Progenitor cell of endocrine pancreas (in vitro differentiated cells): ENCODE data around the gene C5orf58. TPM values are rescaled to one million over a fixed set of nuclear protein-coding genes. Genes with fewer than 3 reads are reported as not detected.

ENCODE experiments used
- DNase-seq: peaks from one replicate; pipeline ENCODE4 v3.0.0; 2021; ENCODE audit warnings: low spot score; ENCODE audit not compliant: unreplicated experiment
- H3K27ac Mint-ChIP-seq: 2 replicates; pipeline ENCODE4 v1.8.0; 2021; ENCODE audit warnings: mild to moderate bottlenecking, moderate library complexity, mixed read lengths
- H3K27me3 Mint-ChIP-seq: 2 replicates; pipeline ENCODE4 v1.8.0; 2021; ENCODE audit warnings: mixed read lengths
- H3K36me3 Mint-ChIP-seq: 2 replicates; pipeline ENCODE4 v1.8.0; 2022; ENCODE audit warnings: mixed read lengths; ENCODE audit not compliant: insufficient read depth
- H3K4me1 Mint-ChIP-seq: 2 replicates; pipeline ENCODE4 v1.8.0; 2021; ENCODE audit warnings: low read depth, mixed read lengths
- H3K4me3 Mint-ChIP-seq: 2 replicates; pipeline ENCODE4 v1.8.0; 2021; ENCODE audit warnings: low read depth, mild to moderate bottlenecking, moderate library complexity, mixed read lengths
- H3K9me3 Mint-ChIP-seq: 2 replicates; pipeline ENCODE4 v1.8.0; 2021; ENCODE audit warnings: low read depth, mixed read lengths
- CTCF ChIP-seq: fragments of 200-600 bp; sonication (generic); IDR thresholded peaks from one replicate; pipeline ENCODE4 v1.5.0; 2021; ENCODE audit warnings: antibody characterized with exemption, mild to moderate bottlenecking; ENCODE audit not compliant: unreplicated experiment
- total RNA-seq: library from RNA; stranded (reverse); gene quantifications from 2 replicates; pipeline ENCODE4 v1.2.1, GENCODE V29; 2021

The C5orf58 gene
- total RNA-seq, 1 donor from 2014 or later, result not detected

- H3K36me3 Mint-ChIP-seq, result no peaks in the 10 kb centered on the region
- peaks cover 36% of the 10 kb centered on the region for H3K27me3 Mint-ChIP-seq
- TF ChIP-seq CTCF, result no peak
- H3K9me3 Mint-ChIP-seq, result peaks cover 14% of the 10 kb centered on the region
- H3K27ac Mint-ChIP-seq, result no peak overlapping the region
- no peaks in the 10 kb centered on the region for H3K4me1 Mint-ChIP-seq
- no peak for DNase-seq
- H3K4me3 Mint-ChIP-seq, result no peak overlapping the region
Measured at GRCh38 chr5:170288151-170288550, 55.4 kb downstream of the C5orf58 start.

GRCh38 chr5:170288551-170288950 lies 55.8 kb downstream of the C5orf58 start:
- Mint-ChIP-seq H3K4me3 (no peak overlapping the region), H3K36me3 (no peaks in the 10 kb centered on the region), H3K27me3 (peaks cover 33% of the 10 kb centered on the region), H3K9me3 (peaks cover 14% of the 10 kb centered on the region), H3K27ac (no peak overlapping the region), H3K4me1 (no peaks in the 10 kb centered on the region)
- no peak for DNase-seq
- no peak for TF ChIP-seq CTCF

- no peak for DNase-seq
- no peak for TF ChIP-seq CTCF
- Mint-ChIP-seq H3K27me3 (peaks cover 29% of the 10 kb centered on the region), H3K4me3 (no peak overlapping the region), H3K27ac (no peak overlapping the region), H3K4me1 (no peaks in the 10 kb centered on the region), H3K9me3 (peaks cover 14% of the 10 kb centered on the region), H3K36me3 (no peaks in the 10 kb centered on the region)
Measured at GRCh38 chr5:170289121-170289520, 56.3 kb downstream of the C5orf58 start.

GRCh38 chr5:170289764-170290163 lies 57.0 kb downstream of the C5orf58 start:
- peaks cover 31% of the 10 kb centered on the region for H3K27me3 Mint-ChIP-seq
- no peak for TF ChIP-seq CTCF
- H3K9me3 Mint-ChIP-seq, result peaks cover 10% of the 10 kb centered on the region
- no peak for DNase-seq
- H3K36me3 Mint-ChIP-seq, result no peaks in the 10 kb centered on the region
- no peak overlapping the region for H3K4me3 Mint-ChIP-seq
- H3K27ac Mint-ChIP-seq, result no peak overlapping the region
- H3K4me1 Mint-ChIP-seq, result no peaks in the 10 kb centered on the region

GRCh38 chr5:170290498-170290897 lies 57.7 kb downstream of the C5orf58 start:
- Mint-ChIP-seq H3K27me3 (peaks cover 31% of the 10 kb centered on the region), H3K27ac (no peak overlapping the region), H3K9me3 (peaks cover 10% of the 10 kb centered on the region), H3K4me3 (no peak overlapping the region), H3K36me3 (no peaks in the 10 kb centered on the region), H3K4me1 (no peaks in the 10 kb centered on the region)
- no peak for TF ChIP-seq CTCF
- DNase-seq, result no peak
